Brain microvascular endothelial cell (primary cell): ENCODE data around the gene AGO4.

Experiments
- DNase-seq: peaks from one replicate; pipeline ENCODE4 v3.0.0-alpha.2; 2020
- H3K27ac ChIP-seq: fragments of 250-450 bp; sonication (Bioruptor Pico); 2 replicates; pipeline ENCODE4 v1.5.1; 2020; ENCODE audit warnings: mild to moderate bottlenecking, moderate library complexity
- H3K27me3 ChIP-seq: fragments of 250-450 bp; sonication (Bioruptor Pico); replicated peaks from 2 replicates; pipeline ENCODE4 v1.5.1; 2020; ENCODE audit warnings: mild to moderate bottlenecking
- H3K36me3 ChIP-seq: fragments of 250-450 bp; sonication (Bioruptor Pico); replicated peaks from 2 replicates; pipeline ENCODE4 v1.5.1; 2020; ENCODE audit warnings: mild to moderate bottlenecking
- H3K4me3 ChIP-seq: 2 replicates; pipeline ENCODE4 v1.5.1; 2011; ENCODE audit warnings: low read depth, mild to moderate bottlenecking, control low read depth, low read length, moderate library complexity
- in situ Hi-C: cut with HindIII; loops from 2 replicates; pipeline ENCODE4 v1.10.0; 2017; ENCODE audit warnings: low sequenced_read_pairs, low pct_ligation_motif_present
- TF ChIP-seq, protein P1 (sequence below): IDR thresholded peaks from 2 replicates; pipeline ENCODE4 v1.5.1; 2011; ENCODE audit warnings: low read depth, mild to moderate bottlenecking, moderate library complexity, low read length, control low read depth, inconsistent platforms; ENCODE audit errors: missing control alignments

Gene AGO4

DNA sequence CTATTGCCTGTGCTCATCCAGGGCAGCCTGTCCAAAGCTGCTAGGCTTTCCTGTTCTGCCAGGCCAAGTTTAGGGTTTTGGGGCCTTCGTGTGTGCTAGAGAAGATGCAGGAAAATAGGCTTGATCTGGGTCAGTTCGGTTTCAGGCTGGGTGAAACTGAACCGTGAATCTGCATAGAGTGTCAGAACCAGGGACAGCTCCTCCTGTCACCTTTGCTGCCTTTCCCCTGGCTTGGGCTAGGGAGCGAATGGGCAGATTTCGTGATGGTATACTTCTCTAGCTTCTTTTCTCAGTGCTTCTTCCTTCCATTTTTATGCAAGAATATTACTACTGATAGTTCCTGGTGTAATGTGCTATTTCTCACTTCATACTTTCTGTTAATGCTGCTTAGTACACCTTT is 69.2 kb downstream of the AGO4 start:
- Histone ChIP-seq H3K27ac (no peak overlapping the region), H3K27me3 (no peaks in the 10 kb centered on the region), H3K4me3 (no peak overlapping the region), H3K36me3 (no peaks in the 10 kb centered on the region)
- DNase-seq, result no peak
- TF ChIP-seq, protein P1, sequence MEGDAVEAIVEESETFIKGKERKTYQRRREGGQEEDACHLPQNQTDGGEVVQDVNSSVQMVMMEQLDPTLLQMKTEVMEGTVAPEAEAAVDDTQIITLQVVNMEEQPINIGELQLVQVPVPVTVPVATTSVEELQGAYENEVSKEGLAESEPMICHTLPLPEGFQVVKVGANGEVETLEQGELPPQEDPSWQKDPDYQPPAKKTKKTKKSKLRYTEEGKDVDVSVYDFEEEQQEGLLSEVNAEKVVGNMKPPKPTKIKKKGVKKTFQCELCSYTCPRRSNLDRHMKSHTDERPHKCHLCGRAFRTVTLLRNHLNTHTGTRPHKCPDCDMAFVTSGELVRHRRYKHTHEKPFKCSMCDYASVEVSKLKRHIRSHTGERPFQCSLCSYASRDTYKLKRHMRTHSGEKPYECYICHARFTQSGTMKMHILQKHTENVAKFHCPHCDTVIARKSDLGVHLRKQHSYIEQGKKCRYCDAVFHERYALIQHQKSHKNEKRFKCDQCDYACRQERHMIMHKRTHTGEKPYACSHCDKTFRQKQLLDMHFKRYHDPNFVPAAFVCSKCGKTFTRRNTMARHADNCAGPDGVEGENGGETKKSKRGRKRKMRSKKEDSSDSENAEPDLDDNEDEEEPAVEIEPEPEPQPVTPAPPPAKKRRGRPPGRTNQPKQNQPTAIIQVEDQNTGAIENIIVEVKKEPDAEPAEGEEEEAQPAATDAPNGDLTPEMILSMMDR, result no peak
- in situ Hi-C loops, result no loop called here

DNA sequence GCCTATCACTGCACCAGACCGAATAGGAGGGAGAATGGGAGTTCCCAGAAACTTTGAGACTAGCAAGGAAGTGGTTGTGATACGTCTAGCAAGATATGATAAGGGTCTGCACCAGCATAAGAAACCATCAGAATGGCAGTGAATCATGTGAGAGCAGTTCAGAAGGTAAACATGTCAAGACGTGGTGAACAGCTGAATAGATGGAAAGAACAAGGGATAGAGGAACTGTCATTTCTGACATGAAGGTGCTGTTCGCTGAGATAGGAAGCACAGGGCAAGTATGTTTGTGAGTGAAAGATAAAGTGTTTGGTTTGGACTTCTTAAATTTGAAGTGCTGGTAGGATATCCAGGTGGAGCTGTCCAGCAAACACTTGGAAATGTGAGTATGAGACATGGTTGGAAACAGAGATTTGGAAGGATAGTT is 74.0 kb downstream of the AGO4 start:
- no peaks in the 10 kb centered on the region for H3K27me3 ChIP-seq
- no peak for DNase-seq
- no peak overlapping the region for H3K27ac ChIP-seq
- in situ Hi-C loops, result no loop called here
- TF ChIP-seq, protein P1, result no peak
- no peaks in the 10 kb centered on the region for H3K36me3 ChIP-seq
- no peak overlapping the region for H3K4me3 ChIP-seq

DNA sequence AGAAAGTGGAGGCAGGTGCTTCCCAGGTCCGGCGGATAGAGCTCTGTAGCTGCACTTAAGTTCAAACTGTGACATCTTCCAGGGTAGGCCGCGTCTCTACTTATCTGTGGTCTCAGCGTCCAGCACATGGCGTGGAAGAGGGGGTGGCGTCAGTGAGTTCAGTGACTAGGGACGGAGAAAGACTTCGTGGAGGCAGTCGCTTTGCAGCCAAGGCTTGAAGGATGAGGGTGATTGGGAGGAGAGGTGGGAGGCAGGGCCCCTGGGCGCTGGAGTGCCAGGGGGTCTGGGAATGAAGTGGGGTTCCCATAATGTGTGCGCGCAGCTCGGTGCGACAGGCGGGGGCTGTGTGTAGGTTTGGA is 74.7 kb downstream of the AGO4 start:
- TF ChIP-seq, protein P1, result no peak
- no peak overlapping the region for H3K27ac ChIP-seq
- in situ Hi-C loops, result no loop called here

DNA sequence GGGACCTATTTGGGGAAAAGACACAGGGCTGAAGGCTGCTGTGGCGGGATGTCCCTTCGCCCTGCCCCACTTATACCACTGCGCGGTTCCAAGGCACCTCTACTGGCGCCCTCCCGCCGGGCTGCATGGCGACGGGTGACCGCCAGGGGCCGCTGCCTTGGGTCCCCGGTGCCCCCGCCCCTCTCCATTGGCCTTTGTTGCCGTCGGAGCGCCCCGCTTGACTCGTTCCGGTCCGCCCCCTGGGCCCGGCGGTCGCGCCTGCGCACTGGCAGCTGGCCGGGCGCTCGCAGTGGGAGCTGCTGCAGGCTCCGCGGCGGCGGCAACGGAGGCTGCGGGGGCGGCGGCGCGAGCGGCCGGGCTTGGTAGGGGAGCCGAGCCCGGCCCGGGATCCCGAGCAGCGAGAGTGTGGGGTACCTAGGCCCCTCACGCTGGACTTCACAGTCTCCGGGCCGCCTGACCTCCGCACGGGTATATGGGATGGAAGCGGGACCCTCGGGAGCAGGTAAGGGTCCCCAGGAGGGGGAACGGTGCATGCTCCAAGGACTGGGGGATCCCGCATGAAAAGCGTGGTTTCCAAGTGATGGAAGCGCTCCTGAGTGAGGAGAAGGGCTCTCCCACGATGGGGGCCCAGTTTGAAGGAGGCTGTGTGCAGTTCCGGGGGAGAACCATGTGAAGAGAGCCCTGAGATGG is 75.3 kb downstream of the AGO4 start, which contains the start of gene AGO1:
Gene AGO1 (plus strand): TSS at position 265 of the 690 bp plus-strand sequence. CDS start 213 bp downstream, at position 478.
- Histone ChIP-seq H3K27ac (no peak within 1 kb of the TSS), H3K36me3 (no peaks in the 10 kb centered on the region), H3K4me3 (peak within 1 kb of the TSS; percentile 99), H3K27me3 (no peaks in the 10 kb centered on the region)
- TF ChIP-seq, protein P1, result peak; percentile 79
- peak; percentile 84 for DNase-seq
- in situ Hi-C loops, result no loop called here

More for the DNA sequence above, 74.7 kb downstream of the AGO4 start:
- DNase-seq, result no peak
- Histone ChIP-seq H3K36me3 (no peaks in the 10 kb centered on the region), H3K27me3 (no peaks in the 10 kb centered on the region), H3K4me3 (peak overlapping the region; percentile 35)

DNA sequence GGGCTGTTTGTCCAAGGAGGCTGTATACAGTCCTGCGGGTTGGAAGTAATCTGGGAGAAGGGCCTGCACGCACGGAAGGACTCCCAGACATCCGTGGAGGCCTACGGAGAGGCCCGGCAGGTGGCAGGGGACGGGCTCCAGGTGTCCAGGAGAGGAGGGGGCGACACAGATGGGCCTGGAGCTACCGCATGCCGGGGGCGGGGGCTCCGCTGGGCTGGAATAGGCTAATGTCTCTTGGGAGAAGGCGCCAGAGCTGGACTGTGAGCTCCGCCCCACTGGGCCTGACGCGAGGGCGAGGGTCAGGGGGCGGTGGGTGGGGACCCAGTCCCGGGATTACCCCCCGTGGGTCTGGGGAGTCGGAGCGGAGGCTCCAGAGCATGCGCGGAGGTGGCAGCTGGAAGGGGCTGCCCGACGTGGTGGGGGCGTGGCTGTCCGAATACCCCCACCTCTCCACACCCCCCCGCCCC is 75.9 kb downstream of the AGO4 start:
- TF ChIP-seq, protein P1, result no peak
- no peaks in the 10 kb centered on the region for H3K27me3 ChIP-seq
- no peak overlapping the region for H3K27ac ChIP-seq
- DNase-seq, result no peak
- peak overlapping the region; percentile 99 for H3K4me3 ChIP-seq
- no peaks in the 10 kb centered on the region for H3K36me3 ChIP-seq
- in situ Hi-C loops, result no loop called here

DNA sequence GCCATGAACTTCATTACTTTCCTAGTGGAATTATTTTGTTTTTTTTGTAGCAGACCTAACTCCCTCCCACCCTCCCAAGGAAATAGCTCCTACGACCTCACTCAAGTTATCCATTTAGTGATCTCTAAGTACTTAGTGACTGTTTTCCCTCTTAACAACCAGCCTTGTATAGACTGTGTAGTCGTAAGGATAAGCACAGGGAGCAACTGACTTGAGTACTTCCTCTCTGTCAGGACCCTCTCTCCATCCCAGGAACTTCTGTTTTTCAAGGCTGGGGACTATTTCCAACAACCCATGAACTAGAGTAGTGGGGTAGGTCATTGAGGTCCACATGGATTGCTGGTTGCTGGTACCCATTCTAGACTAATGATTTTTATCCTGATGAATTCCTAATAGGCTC is 77.1 kb downstream of the AGO4 start:
- H3K36me3 ChIP-seq, result no peaks in the 10 kb centered on the region
- H3K27ac ChIP-seq, result no peak overlapping the region
- in situ Hi-C loops, result no loop called here
- H3K27me3 ChIP-seq, result no peaks in the 10 kb centered on the region
- no peak for DNase-seq
- TF ChIP-seq, protein P1, result no peak
- no peak overlapping the region for H3K4me3 ChIP-seq
